ENCODE measurements around the gene SCN1B. TPM values are rescaled to one million over a fixed set of nuclear protein-coding genes. Genes with fewer than 3 reads are reported as not detected.
"Not testable (repeated sequence)": the region's sequence is repeated elsewhere in the genome, so short reads cannot be mapped to it uniquely, and the experiment has no call there.

SCN1B gene
- total and polyA plus RNA-seq, 3 experiments from 2014 or later = 1.1 to 1.9 (median 1.3) TPM

DNA sequence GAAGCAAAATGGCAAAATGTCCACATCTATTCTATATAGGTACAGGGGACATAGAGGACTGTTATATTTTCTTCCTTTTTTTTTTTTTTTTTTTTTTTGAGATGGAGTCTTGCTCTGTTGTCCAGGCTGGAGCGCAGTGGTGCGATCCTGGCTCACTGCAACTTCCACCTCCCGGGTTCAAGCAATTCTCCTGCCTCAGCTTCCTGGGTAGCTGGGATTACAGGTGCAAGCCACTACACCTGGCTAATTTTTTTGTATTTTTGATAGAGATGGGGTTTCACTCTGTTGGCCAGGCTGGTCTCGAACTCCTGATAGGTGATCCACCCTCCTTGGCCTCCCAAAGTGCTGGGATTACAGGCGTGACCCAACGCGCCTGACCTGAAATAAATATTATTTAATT lies 32.0 kb upstream of the SCN1B start:
- H3K4me1 ChIP-seq (ENCODE audit: insufficient read depth, low read length) = peaks cover 77% of the 10 kb centered on the region

DNA sequence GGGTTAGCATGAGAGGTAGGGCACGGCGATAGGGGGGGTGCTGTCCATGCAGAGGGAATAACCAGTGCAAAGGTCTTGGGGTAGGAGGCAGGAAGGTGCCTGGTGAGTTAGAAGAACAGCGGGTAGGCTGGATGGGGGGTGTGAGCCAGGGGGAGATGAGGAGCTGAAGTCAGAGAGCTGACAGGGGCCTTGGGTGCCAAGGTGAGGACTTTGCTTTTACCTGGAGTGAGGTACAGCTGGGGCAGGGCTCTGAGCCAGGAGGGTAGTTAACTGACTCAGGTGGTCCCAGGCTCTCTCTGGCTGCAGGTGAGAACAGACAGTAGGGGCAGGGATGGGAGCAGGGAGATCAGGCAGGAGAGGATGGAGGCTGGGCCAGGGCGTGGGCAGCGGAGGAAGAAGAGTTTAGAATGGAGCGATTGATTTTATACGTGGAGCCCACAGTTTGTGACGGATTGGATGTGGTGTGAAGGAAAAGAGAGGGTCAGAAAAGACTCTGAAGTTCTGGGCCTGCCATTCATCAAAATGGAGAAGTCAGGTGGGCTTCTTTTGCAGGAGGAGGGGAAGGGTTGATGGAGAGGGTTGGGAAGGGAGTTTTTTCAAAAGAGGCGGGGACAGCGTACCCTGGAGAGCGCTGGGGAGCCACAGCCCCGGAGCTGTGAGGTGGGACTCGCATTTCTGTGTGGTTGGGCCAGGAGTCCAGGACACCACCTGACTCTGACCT lies 31.3 kb upstream of the SCN1B start:
- H3K4me3 ChIP-seq (ENCODE audit: low read length) = peak overlapping the region; percentile 78
- Mint-ChIP-seq H3K27me3 (peaks cover 0 to 1% of the 10 kb centered on the region in 2 donors), H3K9me3 (no peaks in the 10 kb centered on the region), H3K4me1 (peaks cover 55 to 82% (median 61%) of the 10 kb centered on the region in 3 donors), H3K36me3 (peaks cover 0 to 26% (median 2%) of the 10 kb centered on the region in 3 donors), H3K27ac (peak overlapping the region; percentile 85 to 99 (median 96)), H3K4me3 (peak overlapping the region; percentile 83 to 92 (median 86))
- H3K4me1 ChIP-seq (ENCODE audit: insufficient read depth, low read length) = peaks cover 84% of the 10 kb centered on the region
- H3K27ac ChIP-seq (ENCODE audit: low read depth, low read length) = peak overlapping the region; percentile 90
- CTCF ChIA-PET = interaction anchor here (1.1 to 10.0 kb wide), 3 partner anchors 14 to 26 kb away, joined by 3 to 98 read pairs (median 3); no protein-coding TSS in a partner anchor
- POLR2A ChIA-PET = interaction anchor here (1.0 to 3.4 kb wide), 3 partner anchors 8 to 30 kb away, joined by 3 to 48 read pairs (median 3); no protein-coding TSS in a partner anchor
- peak in 1 of 5 donors; percentile 26 for DNase-seq
- peaks cover 3% of the 10 kb centered on the region for H3K36me3 ChIP-seq (ENCODE audit: insufficient read depth, low read length)
- no peaks in the 10 kb centered on the region for H3K9me3 ChIP-seq (ENCODE audit: low read length)
- no peaks in the 10 kb centered on the region for H3K27me3 ChIP-seq (ENCODE audit: insufficient read depth, low read length, poor library complexity, severe bottlenecking)

More for the DNA sequence above, 32.0 kb upstream of the SCN1B start:
- Mint-ChIP-seq H3K4me3 (peak overlapping the region; percentile 68 to 96 (median 82)), H3K4me1 (peaks cover 47 to 78% (median 54%) of the 10 kb centered on the region in 3 donors), H3K27ac (peak overlapping the region; percentile 76 to 99 (median 96)), H3K36me3 (peaks cover 0 to 19% (median 2%) of the 10 kb centered on the region in 3 donors)
- not testable (repeated sequence) for H3K9me3 ChIP-seq (ENCODE audit: low read length); H3K4me3 ChIP-seq (ENCODE audit: low read length); H3K27ac ChIP-seq (ENCODE audit: low read depth, low read length); H3K9me3 Mint-ChIP-seq; H3K36me3 ChIP-seq (ENCODE audit: insufficient read depth, low read length); DNase-seq; H3K27me3 ChIP-seq (ENCODE audit: insufficient read depth, low read length, poor library complexity, severe bottlenecking); H3K27me3 Mint-ChIP-seq
- CTCF ChIA-PET = interaction anchor here (1.1 to 10.0 kb wide), 2 partner anchors 15 to 25 kb away, joined by 3 to 98 read pairs; no protein-coding TSS in a partner anchor
- POLR2A ChIA-PET = interaction anchor here (0.8 kb wide), 1 partner anchor 14 kb away, joined by 3 read pairs; no protein-coding TSS in a partner anchor

DNA sequence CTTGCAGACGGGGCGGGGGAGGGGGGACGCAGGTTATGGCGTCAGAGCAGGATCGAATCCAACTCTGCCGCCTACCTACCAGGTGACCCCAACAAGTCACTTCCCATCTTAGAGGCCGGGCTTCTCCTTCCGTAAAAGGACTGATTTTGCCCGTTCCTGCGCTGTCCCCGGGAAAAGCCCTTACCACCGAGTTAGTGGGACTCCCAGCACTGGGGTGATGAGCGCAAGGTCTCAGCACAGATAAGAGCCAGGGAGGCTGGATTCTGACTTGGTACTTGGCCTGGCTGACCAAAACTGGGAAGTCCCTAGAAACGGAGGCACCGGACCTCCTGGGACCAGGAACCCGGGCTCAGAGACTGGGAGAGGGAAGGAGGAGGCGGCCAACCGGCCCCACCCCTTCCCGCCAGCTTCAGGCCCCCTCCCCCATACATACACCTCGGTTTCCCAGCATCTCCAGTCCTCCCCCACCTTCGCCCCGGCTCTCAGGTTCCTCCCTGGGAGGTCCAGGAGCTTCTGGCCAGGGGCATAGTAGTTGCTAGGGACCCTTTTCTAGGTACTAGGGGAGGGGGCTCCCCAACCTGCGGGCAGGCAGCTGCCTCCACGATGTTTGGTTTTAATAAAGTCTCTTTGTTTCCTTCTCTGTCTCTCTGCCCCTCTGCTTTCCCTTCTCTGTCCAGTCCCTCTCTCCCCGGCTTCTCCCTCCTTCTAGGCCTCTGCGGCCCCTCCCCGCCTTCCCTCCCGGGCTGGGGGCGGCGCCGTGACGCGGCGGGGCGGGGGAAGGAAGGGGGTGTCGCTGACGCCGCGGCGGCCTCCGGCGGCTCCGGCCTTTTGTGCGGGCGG lies 30.6 kb upstream of the SCN1B start, which contains the start of gene GRAMD1A:
Gene GRAMD1A (plus strand): TSS at position 826 of the 840 bp plus-strand sequence. CDS start 156 bp downstream, outside the sequence.
- peaks cover 87% of the 10 kb centered on the region for H3K4me1 ChIP-seq (ENCODE audit: insufficient read depth, low read length)
- peak within 1 kb of the TSS; percentile 90 for H3K27ac ChIP-seq (ENCODE audit: low read depth, low read length)
- peak; percentile 52 to 76 (median 67) for DNase-seq
- peaks cover 61 to 82% (median 67%) of the 10 kb centered on the region in 3 donors for H3K4me1 Mint-ChIP-seq
- H3K27me3 Mint-ChIP-seq = no peaks in the 10 kb centered on the region
- H3K9me3 ChIP-seq (ENCODE audit: low read length) = no peaks in the 10 kb centered on the region
- peak within 1 kb of the TSS; percentile 81 for H3K4me3 ChIP-seq (ENCODE audit: low read length)
- CTCF ChIA-PET = interaction anchor here (1.2 to 10.0 kb wide), 2 partner anchors 14 to 27 kb away, joined by 3 to 98 read pairs; no protein-coding TSS in a partner anchor
- H3K27me3 ChIP-seq (ENCODE audit: insufficient read depth, low read length, poor library complexity, severe bottlenecking) = no peaks in the 10 kb centered on the region
- peaks cover 3% of the 10 kb centered on the region for H3K36me3 ChIP-seq (ENCODE audit: insufficient read depth, low read length)
- peaks cover 0 to 33% (median 2%) of the 10 kb centered on the region in 3 donors for H3K36me3 Mint-ChIP-seq
- H3K27ac Mint-ChIP-seq = peak within 1 kb of the TSS; percentile 95 to 100 (median 98)
- POLR2A ChIA-PET = interaction anchor here (0.6 to 3.4 kb wide), 5 partner anchors 9 to 205 kb away, joined by 3 to 48 read pairs (median 3); no protein-coding TSS in a partner anchor
- no peaks in the 10 kb centered on the region for H3K9me3 Mint-ChIP-seq
- H3K4me3 Mint-ChIP-seq = peak within 1 kb of the TSS; percentile 91 to 100 (median 97)

DNA sequence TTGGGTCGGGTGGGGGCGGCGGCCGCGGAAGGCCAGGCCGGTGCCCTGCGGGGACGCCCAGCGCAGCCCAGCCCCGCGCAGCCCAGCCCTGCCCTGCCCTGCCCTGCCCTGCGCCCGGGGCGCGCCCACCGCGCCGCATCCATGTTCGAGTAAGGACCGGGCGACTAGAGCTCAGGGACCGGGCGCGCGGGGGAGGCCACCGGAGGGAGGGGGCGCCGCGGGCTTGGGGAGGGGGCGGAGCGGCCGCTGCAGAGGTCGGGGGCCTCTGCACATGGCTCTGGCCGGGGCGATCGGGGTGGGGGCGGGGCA lies 30.0 kb upstream of the SCN1B start:
- H3K27me3 ChIP-seq (ENCODE audit: insufficient read depth, low read length, poor library complexity, severe bottlenecking) = no peaks in the 10 kb centered on the region
- H3K36me3 ChIP-seq (ENCODE audit: insufficient read depth, low read length) = peaks cover 3% of the 10 kb centered on the region
- Mint-ChIP-seq H3K27me3 (no peaks in the 10 kb centered on the region), H3K4me3 (peak overlapping the region in 4 of 7 donors; percentile 61 to 93 (median 86)), H3K36me3 (peaks cover 0 to 35% (median 2%) of the 10 kb centered on the region in 3 donors), H3K27ac (peak overlapping the region in 1 of 8 donors; percentile 99), H3K9me3 (no peaks in the 10 kb centered on the region), H3K4me1 (peaks cover 62 to 86% (median 67%) of the 10 kb centered on the region in 3 donors)
- H3K9me3 ChIP-seq (ENCODE audit: low read length) = no peaks in the 10 kb centered on the region
- H3K4me1 ChIP-seq (ENCODE audit: insufficient read depth, low read length) = peaks cover 83% of the 10 kb centered on the region
- ChIA-PET CTCF (interaction anchor here (1.1 to 10.0 kb wide), 5 partner anchors 13 to 323 kb away, joined by 3 to 98 read pairs (median 4); partner anchors contain the start of gene ZNF302), POLR2A (interaction anchor here (0.6 to 3.4 kb wide), 7 partner anchors 10 to 206 kb away, joined by 3 to 48 read pairs (median 3); no protein-coding TSS in a partner anchor)
- no peak overlapping the region for H3K27ac ChIP-seq (ENCODE audit: low read depth, low read length)
- no peak overlapping the region for H3K4me3 ChIP-seq (ENCODE audit: low read length)
- DNase-seq = no peak

DNA sequence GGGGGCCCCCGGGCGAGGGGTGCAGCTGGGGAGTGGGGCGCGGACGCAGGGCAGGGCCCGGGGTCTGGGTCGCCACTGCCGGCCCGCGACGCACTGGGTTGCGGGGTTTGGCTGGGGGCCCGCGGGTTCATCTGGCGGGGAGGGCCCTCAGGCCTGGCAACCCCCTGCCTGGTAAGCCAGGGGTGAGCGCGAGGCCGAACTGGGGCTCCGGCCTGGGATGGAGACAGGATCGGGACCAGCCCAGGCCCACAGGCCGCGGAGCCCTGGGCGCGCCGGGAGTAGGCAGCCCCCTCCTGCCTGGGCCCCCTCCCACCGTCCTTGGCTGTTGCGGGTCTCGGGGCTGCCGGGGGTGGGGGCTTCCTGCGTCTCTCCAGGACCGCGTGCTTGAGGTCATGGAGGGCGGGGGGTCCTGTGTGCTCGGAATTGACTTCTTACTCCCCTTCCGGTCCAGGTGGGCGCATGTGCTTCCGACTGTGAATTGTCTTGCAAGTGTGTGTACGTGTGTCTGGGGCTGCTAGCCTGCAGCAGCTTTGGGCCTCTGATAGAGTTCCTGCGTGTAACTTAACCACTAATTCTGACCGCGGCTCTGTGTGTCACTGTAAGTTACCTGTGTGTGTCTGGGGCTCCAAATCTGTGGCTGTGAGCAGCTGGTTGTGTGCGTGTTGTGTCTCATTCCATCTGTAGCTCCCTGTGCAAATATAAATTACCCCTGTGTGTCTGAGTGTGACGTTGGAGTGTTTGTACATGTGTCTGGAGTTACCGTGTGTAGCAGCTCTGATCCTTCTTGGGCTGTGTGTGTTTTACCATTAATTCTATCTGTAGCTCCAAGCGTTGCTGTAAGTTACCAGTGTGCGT lies 29.4 kb upstream of the SCN1B start:
- H3K4me3 Mint-ChIP-seq = peak overlapping the region; percentile 91 to 100 (median 97)
- no peaks in the 10 kb centered on the region for H3K9me3 Mint-ChIP-seq
- peak overlapping the region; percentile 91 to 100 (median 98) for H3K27ac Mint-ChIP-seq
- Histone ChIP-seq H3K27ac (ENCODE audit: low read depth, low read length) (peak overlapping the region; percentile 48), H3K4me3 (ENCODE audit: low read length) (peak overlapping the region; percentile 81), H3K9me3 (ENCODE audit: low read length) (no peaks in the 10 kb centered on the region), H3K36me3 (ENCODE audit: insufficient read depth, low read length) (peaks cover 7% of the 10 kb centered on the region), H3K4me1 (ENCODE audit: insufficient read depth, low read length) (peaks cover 77% of the 10 kb centered on the region), H3K27me3 (ENCODE audit: insufficient read depth, low read length, poor library complexity, severe bottlenecking) (no peaks in the 10 kb centered on the region)
- peaks cover 65 to 87% (median 67%) of the 10 kb centered on the region in 3 donors for H3K4me1 Mint-ChIP-seq
- ChIA-PET POLR2A (interaction anchor here (0.7 to 3.4 kb wide), 8 partner anchors 8 to 210 kb away, joined by 3 to 48 read pairs (median 5); no protein-coding TSS in a partner anchor), CTCF (interaction anchor here (0.8 to 10.0 kb wide), 8 partner anchors 12 to 323 kb away, joined by 3 to 98 read pairs (median 4); partner anchors contain the start of gene ZNF302)
- peaks cover 0 to 39% (median 4%) of the 10 kb centered on the region in 3 donors for H3K36me3 Mint-ChIP-seq
- DNase-seq = peak; percentile 30 to 86 (median 51)
- no peaks in the 10 kb centered on the region for H3K27me3 Mint-ChIP-seq

DNA sequence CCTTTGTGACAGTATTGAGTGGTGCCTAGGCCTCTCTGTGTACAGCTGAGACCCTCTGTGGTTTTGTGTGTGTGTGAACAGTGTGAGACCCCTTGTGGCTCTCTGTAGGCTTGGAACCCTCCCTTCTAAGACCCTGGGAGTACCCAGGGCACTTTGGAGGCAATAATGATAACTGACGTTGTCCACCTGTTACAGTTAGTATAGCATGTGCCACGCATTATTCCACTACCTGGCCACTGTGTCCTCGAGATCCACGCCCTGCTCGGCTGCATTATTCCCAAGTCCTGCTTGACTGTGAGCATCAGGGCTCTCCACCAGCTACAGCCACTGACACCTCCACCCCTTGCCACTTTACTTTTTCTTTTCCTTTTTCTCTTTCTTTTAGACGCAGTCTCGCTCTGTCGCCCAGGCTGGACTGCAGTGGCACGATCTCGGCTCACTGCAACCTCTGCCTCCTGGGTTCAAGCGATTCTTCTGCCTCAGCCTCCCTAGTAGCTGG lies 28.2 kb upstream of the SCN1B start:
- H3K27ac Mint-ChIP-seq = peak overlapping the region; percentile 81 to 100 (median 98)
- H3K4me1 Mint-ChIP-seq = peaks cover 63 to 84% (median 71%) of the 10 kb centered on the region in 3 donors
- H3K4me1 ChIP-seq (ENCODE audit: insufficient read depth, low read length) = peaks cover 65% of the 10 kb centered on the region
- no peaks in the 10 kb centered on the region for H3K9me3 Mint-ChIP-seq
- H3K9me3 ChIP-seq (ENCODE audit: low read length) = no peaks in the 10 kb centered on the region
- ChIA-PET POLR2A (interaction anchor here (0.7 to 3.4 kb wide), 6 partner anchors 8 to 209 kb away, joined by 3 to 48 read pairs (median 4); no protein-coding TSS in a partner anchor), CTCF (interaction anchor here (0.8 to 10.0 kb wide), 6 partner anchors 11 to 42 kb away, joined by 3 to 98 read pairs (median 4); no protein-coding TSS in a partner anchor)
- H3K27ac ChIP-seq (ENCODE audit: low read depth, low read length) = peak overlapping the region; percentile 48
- H3K27me3 Mint-ChIP-seq = no peaks in the 10 kb centered on the region
- no peaks in the 10 kb centered on the region for H3K27me3 ChIP-seq (ENCODE audit: insufficient read depth, low read length, poor library complexity, severe bottlenecking)
- H3K36me3 Mint-ChIP-seq = peaks cover 0 to 51% (median 4%) of the 10 kb centered on the region in 3 donors
- peak overlapping the region; percentile 91 to 100 (median 97) for H3K4me3 Mint-ChIP-seq
- peak overlapping the region; percentile 46 for H3K4me3 ChIP-seq (ENCODE audit: low read length)
- H3K36me3 ChIP-seq (ENCODE audit: insufficient read depth, low read length) = peaks cover 15% of the 10 kb centered on the region
- no peak for DNase-seq
